ENCODE results near the gene CEMIP. TPM values are rescaled to one million over a fixed set of nuclear protein-coding genes. Genes with fewer than 3 reads are reported as not detected.

The CEMIP gene
- polyA plus RNA-seq, 1 of the 3 experiments (the other 2 are of a cell fraction): 27.8 TPM

- 97% methylated on average over 5 of the region's 5 CpGs for WGBS (ENCODE audit: low lambda C conversion rate)
- H3K36me3 ChIP-seq (replicated peaks in 1 of 2; ENCODE audit: control insufficient read depth in 1 of 2, insufficient read depth in 2 of 2, low read length in 1 of 2): peaks cover 4 to 15% of the 10 kb centered on the region in 2 experiments
- H3K27me3 ChIP-seq (ENCODE audit: insufficient read depth): no peaks in the 10 kb centered on the region
- ChIA-PET CTCF (no interaction called here), POLR2A (no interaction called here)
- no peaks in the 10 kb centered on the region for H3K9me3 ChIP-seq
- no peak overlapping the region for H3K9ac ChIP-seq
- no peak overlapping the region for H3K27ac ChIP-seq (ENCODE audit: low read depth in 2 of 2, low read length in 1 of 2)
- H3K4me2 ChIP-seq: no peak overlapping the region
- H4K20me1 ChIP-seq (ENCODE audit: insufficient read depth): no peaks in the 10 kb centered on the region
- DNase-seq: no peak
- H3K9me2 ChIP-seq: no peaks in the 10 kb centered on the region
- H3F3A ChIP-seq (replicated peaks; ENCODE audit: insufficient read depth): no peaks in the 10 kb centered on the region
- TF ChIP-seq SMC3 (IDR thresholded peaks at IDR 0.05; ENCODE audit: low read depth, low read length): no peak
- TF ChIP-seq PBX3 (IDR thresholded peaks at IDR 0.05): no peak
- TF ChIP-seq USF2 (IDR thresholded peaks at IDR 0.05; ENCODE audit: borderline replicate concordance, low read depth, low read length): no peak
- TF ChIP-seq GATA2 (CRISPR knock-in tag; IDR thresholded peaks at IDR 0.05): no peak
- TF ChIP-seq EP300 (IDR thresholded peaks at IDR 0.05; ENCODE audit: borderline replicate concordance in 1 of 2, low read depth in 1 of 2, low read length in 1 of 2): no peak
- TF ChIP-seq ZBTB33 (IDR thresholded peaks at IDR 0.05; ENCODE audit: borderline replicate concordance, low read depth): no peak
- TF ChIP-seq RCOR1 (IDR thresholded peaks at IDR 0.05; ENCODE audit: low read length): no peak
- H3K4me1 ChIP-seq (ENCODE audit: control insufficient read depth in 1 of 2, insufficient read depth in 2 of 2, low read depth in 1 of 2, low read length in 1 of 2): no peaks in the 10 kb centered on the region
- no peaks in the 10 kb centered on the region for H3K79me2 ChIP-seq (ENCODE audit: insufficient read depth)
- no peak overlapping the region for H2AFZ ChIP-seq (ENCODE audit: low read depth)
- no peak overlapping the region for H3K4me3 ChIP-seq (ENCODE audit: low read depth in 2 of 2, low read length in 1 of 2)
These were observed 134.4 kb downstream of the CEMIP start for GRCh38 chr15:80913541-80913940.

GRCh38 chr15:80915472-80915871 is 136.3 kb downstream of the CEMIP start:
- no peaks in the 10 kb centered on the region for H3K9me3 ChIP-seq
- H3K4me3 ChIP-seq (ENCODE audit: low read depth in 2 of 2, low read length in 1 of 2): no peak overlapping the region
- no peak overlapping the region for H2AFZ ChIP-seq (ENCODE audit: low read depth)
- H3K27me3 ChIP-seq (ENCODE audit: insufficient read depth): no peaks in the 10 kb centered on the region
- ChIA-PET POLR2A (no interaction called here), CTCF (no interaction called here)
- TF ChIP-seq RFX5 (IDR thresholded peaks at IDR 0.05; ENCODE audit: low read length) (no peak), RXRA (IDR thresholded peaks at IDR 0.05; ENCODE audit: borderline replicate concordance, low read depth) (no peak), RCOR1 (IDR thresholded peaks at IDR 0.05; ENCODE audit: low read length) (no peak), SIN3A (IDR thresholded peaks at IDR 0.05; ENCODE audit: borderline replicate concordance, low read depth, low read length) (no peak), SMC3 (IDR thresholded peaks at IDR 0.05; ENCODE audit: low read depth, low read length) (no peak), POLR2AphosphoS5 (IDR thresholded peaks at IDR 0.05; ENCODE audit: low read depth, low read length) (no peak), EZH2phosphoT487 (IDR thresholded peaks at IDR 0.05; ENCODE audit: borderline replicate concordance, low read depth) (no peak), YY1 (IDR thresholded peaks at IDR 0.05; ENCODE audit: low read depth) (no peak), TEAD4 (IDR thresholded peaks at IDR 0.05; ENCODE audit: borderline replicate concordance, insufficient read depth) (no peak), CTCF (IDR thresholded peaks at IDR 0.05) (no peak), CHD2 (IDR thresholded peaks at IDR 0.05; ENCODE audit: low read length, partially characterized antibody) (no peak), PBX3 (IDR thresholded peaks at IDR 0.05) (no peak)
- no peak overlapping the region for H3K9ac ChIP-seq
- H4K20me1 ChIP-seq (ENCODE audit: insufficient read depth): no peaks in the 10 kb centered on the region
- no peaks in the 10 kb centered on the region for H3F3A ChIP-seq (replicated peaks; ENCODE audit: insufficient read depth)
- H3K4me2 ChIP-seq: no peak overlapping the region
- 78% methylated on average over 3 of the region's 3 CpGs for WGBS (ENCODE audit: low lambda C conversion rate)
- H3K27ac ChIP-seq (ENCODE audit: low read depth in 2 of 2, low read length in 1 of 2): no peak overlapping the region
- H3K4me1 ChIP-seq (ENCODE audit: control insufficient read depth in 1 of 2, insufficient read depth in 2 of 2, low read depth in 1 of 2, low read length in 1 of 2): no peaks in the 10 kb centered on the region
- no peaks in the 10 kb centered on the region for H3K9me2 ChIP-seq
- H3K79me2 ChIP-seq (ENCODE audit: insufficient read depth): no peaks in the 10 kb centered on the region
- H3K36me3 ChIP-seq (replicated peaks in 1 of 2; ENCODE audit: control insufficient read depth in 1 of 2, insufficient read depth in 2 of 2, low read length in 1 of 2): peaks cover 0 to 6% of the 10 kb centered on the region in 2 experiments
- DNase-seq: no peak
